AG04450 (cell line): ENCODE measurements around the gene LUC7L. TPM values are rescaled to one million over a fixed set of nuclear protein-coding genes. Genes with fewer than 3 reads are reported as not detected.

Source experiments
- CTCF ChIA-PET: fragments of 300-600, 350-600 bp; formaldehyde crosslinking; extraction: SDS; loops from one replicate; lab custom pipeline; 2022; ENCODE audit warnings: antibody characterized with exemption, inconsistent platforms; lab: Charles Lee
- POLR2A ChIA-PET: fragments of 350-600 bp; formaldehyde crosslinking; extraction: SDS; loops from one replicate; lab custom pipeline; 2021; ENCODE audit warnings: antibody characterized with exemption, inconsistent platforms; lab: Yijun Ruan, JAX
- DNase-seq: peaks from one replicate; pipeline ENCODE4 v3.0.0-alpha.2; 2011; ENCODE audit warnings: low read depth, low spot score
- H3K27ac ChIP-seq: one replicate; pipeline ENCODE4 v1.5.1; 2012; ENCODE audit warnings: low read depth, low read length, control low read depth
- H3K27me3 ChIP-seq: one replicate; pipeline ENCODE4 v1.6.0; 2012; ENCODE audit warnings: low read length; ENCODE audit not compliant: control insufficient read depth, insufficient read depth
- H3K4me3 ChIP-seq: 2 replicates; pipeline ENCODE4 v1.5.1; 2011; ENCODE audit warnings: mild to moderate bottlenecking, low read depth, low read length, control low read depth
- H3K9me3 ChIP-seq: 2 replicates; pipeline ENCODE4 v1.5.1; 2012; ENCODE audit warnings: low read length; ENCODE audit not compliant: control insufficient read depth, insufficient read depth
- polyA plus RNA-seq: library from polyadenylated mRNA; depleted of rRNA; stranded (reverse); fragments of >200 nt; gene quantifications from 2 replicates; pipeline ENCODE4 v1.2.3, GENCODE V29; 2011
- TF ChIP-seq, protein P1 (sequence below): IDR thresholded peaks from 2 replicates; pipeline ENCODE4 v1.5.1; 2011; ENCODE audit warnings: low read depth, low read length, control low read depth, inconsistent platforms

LUC7L gene
- polyA plus RNA-seq, 1 experiment = 47.2 TPM

DNA sequence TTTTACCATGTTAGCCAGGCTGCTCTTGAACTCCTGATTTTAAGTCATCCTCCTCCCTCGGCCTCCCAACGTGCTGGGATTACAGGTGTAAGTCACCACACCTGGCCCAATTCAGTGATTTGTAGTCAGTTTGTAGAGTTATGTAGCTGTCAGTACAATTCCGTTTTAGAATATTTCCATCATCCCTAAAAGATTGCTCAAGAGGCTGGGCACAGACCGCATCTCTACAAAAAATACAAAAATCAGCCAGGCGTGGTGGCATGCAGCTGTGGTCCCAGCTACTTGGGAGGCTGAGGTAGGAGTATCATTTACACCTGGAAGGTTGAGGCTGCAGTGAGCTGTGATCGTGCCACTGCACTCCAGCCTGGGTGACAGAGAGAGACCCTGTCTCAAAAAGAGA, 25.9 kb upstream of the LUC7L start:
- H3K4me3 ChIP-seq = no peak overlapping the region
- H3K27ac ChIP-seq = no peak overlapping the region
- DNase-seq = no peak
- ChIA-PET CTCF (no interaction called here), POLR2A (no interaction called here)
- H3K9me3 ChIP-seq = no peaks in the 10 kb centered on the region
- H3K27me3 ChIP-seq = no peaks in the 10 kb centered on the region
- TF ChIP-seq, protein P1, sequence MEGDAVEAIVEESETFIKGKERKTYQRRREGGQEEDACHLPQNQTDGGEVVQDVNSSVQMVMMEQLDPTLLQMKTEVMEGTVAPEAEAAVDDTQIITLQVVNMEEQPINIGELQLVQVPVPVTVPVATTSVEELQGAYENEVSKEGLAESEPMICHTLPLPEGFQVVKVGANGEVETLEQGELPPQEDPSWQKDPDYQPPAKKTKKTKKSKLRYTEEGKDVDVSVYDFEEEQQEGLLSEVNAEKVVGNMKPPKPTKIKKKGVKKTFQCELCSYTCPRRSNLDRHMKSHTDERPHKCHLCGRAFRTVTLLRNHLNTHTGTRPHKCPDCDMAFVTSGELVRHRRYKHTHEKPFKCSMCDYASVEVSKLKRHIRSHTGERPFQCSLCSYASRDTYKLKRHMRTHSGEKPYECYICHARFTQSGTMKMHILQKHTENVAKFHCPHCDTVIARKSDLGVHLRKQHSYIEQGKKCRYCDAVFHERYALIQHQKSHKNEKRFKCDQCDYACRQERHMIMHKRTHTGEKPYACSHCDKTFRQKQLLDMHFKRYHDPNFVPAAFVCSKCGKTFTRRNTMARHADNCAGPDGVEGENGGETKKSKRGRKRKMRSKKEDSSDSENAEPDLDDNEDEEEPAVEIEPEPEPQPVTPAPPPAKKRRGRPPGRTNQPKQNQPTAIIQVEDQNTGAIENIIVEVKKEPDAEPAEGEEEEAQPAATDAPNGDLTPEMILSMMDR = no peak

DNA sequence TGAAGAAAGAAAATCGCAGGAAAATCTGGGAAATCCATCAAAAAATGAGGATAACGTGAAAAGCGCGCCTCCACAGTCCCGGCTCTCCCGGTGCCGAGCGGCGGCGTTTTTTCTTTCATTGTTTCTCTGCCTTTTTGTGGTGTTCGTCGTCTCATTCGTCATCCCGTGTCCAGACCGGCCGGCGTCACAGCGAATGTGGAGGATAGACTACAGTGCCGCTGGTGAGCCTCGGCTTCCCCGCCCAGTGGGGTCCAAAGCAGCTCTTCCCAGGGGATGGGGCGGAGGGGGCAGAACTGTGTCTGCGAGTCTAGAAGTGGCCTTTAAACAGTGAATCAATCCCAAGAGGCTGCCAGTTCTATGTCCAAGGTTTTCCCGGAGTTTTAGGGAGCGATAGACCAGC, 25.2 kb upstream of the LUC7L start:
- no peaks in the 10 kb centered on the region; the same call in 1 of the 2 replicates for H3K9me3 ChIP-seq
- CTCF ChIA-PET = no interaction called here
- H3K4me3 ChIP-seq = no peak overlapping the region
- TF ChIP-seq, protein P1 = no peak
- DNase-seq = no peak
- POLR2A ChIA-PET = no interaction called here
- no peaks in the 10 kb centered on the region for H3K27me3 ChIP-seq
- H3K27ac ChIP-seq = no peak overlapping the region

DNA sequence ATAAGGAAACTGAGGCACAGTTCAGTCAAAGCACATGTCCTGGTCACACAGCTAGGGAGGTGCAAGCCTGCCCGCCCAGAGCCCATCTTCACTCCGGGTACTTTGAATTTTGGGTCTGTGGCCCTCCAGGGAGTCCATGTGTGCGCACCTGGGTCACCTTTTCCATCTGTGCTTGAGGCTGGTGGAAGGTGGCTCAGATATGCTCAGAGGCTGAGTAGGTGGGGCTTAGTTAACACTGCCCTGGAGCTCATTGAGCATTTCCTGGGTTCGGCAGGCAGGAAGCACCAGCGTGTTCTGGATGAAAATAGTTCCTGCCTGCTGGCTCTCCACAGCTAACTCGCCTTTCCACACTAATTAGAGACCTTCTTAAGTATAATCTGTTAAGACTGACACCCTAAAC, 24.6 kb upstream of the LUC7L start:
- Histone ChIP-seq H3K4me3 (no peak overlapping the region), H3K9me3 (no peaks in the 10 kb centered on the region; the same call in 1 of the 2 replicates), H3K27me3 (no peaks in the 10 kb centered on the region), H3K27ac (no peak overlapping the region)
- DNase-seq = no peak
- TF ChIP-seq, protein P1 = no peak
- CTCF ChIA-PET = interaction anchor here (0.6 kb wide), 1 partner anchor 98 kb away, joined by 3 read pairs; no protein-coding TSS in a partner anchor
- POLR2A ChIA-PET = interaction anchor here (0.6 kb wide), 1 partner anchor 15 kb away, joined by 3 read pairs; no protein-coding TSS in a partner anchor

DNA sequence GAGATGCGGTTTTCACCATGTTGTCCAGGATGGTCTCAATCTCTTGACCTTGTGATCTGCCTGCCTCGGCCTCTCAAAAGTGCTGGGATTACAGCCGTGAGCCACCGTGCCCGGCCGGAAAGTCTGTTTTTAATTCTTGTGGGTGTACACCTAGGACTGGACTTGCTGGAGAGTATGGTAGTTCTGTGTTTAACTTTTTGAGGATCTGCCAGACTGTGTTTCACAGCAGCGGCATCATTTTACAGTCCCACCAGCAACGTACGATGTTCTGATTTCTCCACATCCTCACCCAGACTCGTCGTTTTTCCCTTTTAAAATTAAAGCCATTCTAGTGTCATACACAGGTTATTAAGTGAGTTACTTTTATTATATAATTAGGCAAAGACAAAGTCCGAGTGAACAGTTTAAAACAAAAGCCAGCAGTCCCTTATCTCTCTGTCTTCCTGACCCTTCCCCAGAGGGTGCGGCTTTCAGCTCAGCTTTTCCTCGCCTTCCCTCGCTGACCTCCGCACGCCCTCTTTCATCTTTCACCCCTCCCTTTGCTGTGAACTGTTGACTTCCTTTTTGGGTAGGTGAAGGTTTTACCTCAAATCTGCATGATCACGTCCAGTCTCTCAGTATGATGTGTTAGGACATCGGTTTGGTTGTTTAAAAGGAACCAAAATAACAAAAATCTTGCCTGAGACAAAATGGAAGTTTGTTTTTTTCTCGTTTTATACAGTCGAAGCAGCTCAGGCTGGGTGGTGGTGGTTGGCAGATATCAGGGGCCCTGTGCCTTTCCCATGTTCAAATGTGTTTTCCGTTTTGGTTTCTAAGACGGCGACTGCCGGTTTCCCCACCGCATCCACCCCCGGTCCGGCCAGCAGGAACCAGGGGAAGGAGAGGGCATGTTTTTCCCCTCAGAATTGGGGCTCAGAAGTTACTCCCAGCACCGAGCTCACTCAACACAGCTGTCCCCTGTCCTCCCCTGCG, 23.4 kb upstream of the LUC7L start:
- no peak overlapping the region for H3K4me3 ChIP-seq
- no peak overlapping the region for H3K27ac ChIP-seq
- DNase-seq = no peak
- no peaks in the 10 kb centered on the region for H3K27me3 ChIP-seq
- CTCF ChIA-PET = interaction anchor here (0.5 kb wide), 1 partner anchor 11 kb away, joined by 7 read pairs; no protein-coding TSS in a partner anchor
- POLR2A ChIA-PET = no interaction called here
- TF ChIP-seq, protein P1 = no peak
- H3K9me3 ChIP-seq = no peaks in the 10 kb centered on the region; the same call in 1 of the 2 replicates

DNA sequence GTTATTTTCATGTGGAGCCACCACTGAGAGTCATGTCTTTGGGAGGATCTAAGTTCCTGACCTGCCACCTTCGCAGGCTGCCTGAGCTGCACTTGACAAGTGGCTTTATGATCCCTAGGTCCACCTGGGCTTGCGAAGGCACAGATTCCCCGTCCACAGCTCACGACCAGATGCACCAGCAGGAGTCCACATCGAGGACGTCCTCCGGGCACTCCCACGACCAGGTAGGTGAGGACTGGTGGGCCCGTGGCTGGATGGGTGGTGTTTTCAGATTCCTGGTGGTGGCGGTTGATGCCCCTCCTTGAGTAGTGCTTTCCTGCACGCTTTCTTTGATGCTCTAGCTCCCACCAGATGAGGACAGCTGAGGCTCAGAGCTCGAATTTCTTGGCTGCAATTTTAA, 20.2 kb upstream of the LUC7L start:
- no peak overlapping the region for H3K27ac ChIP-seq
- no peaks in the 10 kb centered on the region; the same call in 1 of the 2 replicates for H3K9me3 ChIP-seq
- no peaks in the 10 kb centered on the region for H3K27me3 ChIP-seq
- ChIA-PET POLR2A (no interaction called here), CTCF (interaction anchor here (0.9 kb wide), 1 partner anchor 14 kb away, joined by 3 read pairs; the partner anchor contains the start of gene FAM234A)
- H3K4me3 ChIP-seq = no peak overlapping the region
- no peak for DNase-seq
- TF ChIP-seq, protein P1 = no peak
